Heart left ventricle (tissue), 16 donors: ENCODE data around the gene RCE1. TPM values are rescaled to one million over a fixed set of nuclear protein-coding genes. Genes with fewer than 3 reads are reported as not detected.

Source experiments
- ATAC-seq, 4 donors: fragments of 200-7000 bp; cut with Tn5 transposase; one replicate each; pipeline ENCODE4 v1.9.1; 2020 to 2022; ENCODE audit warnings: moderate library complexity in 4 of 4, mild to moderate bottlenecking in 3 of 4, moderate number of reproducible peaks in 1 of 4
- DNase-seq, 5 donors: peaks; one replicate each; pipeline ENCODE4 v3.0.0-alpha.2; 2020
- H3K27ac ChIP-seq, 12 donors: fragments of 200-600 bp; sonication (generic) in 4 of 12; one replicate each; pipeline versions ENCODE4 v1.5.0 to v1.8.0; 2016 to 2022; ENCODE audit warnings: mild to moderate bottlenecking in 2 of 12
- H3K27me3 ChIP-seq, 9 donors: fragments of 200-600 bp; sonication (generic) in 2 of 9; one replicate each; pipeline versions ENCODE4 v1.5.1 to v1.8.0; 2016 to 2022; ENCODE audit warnings: mild to moderate bottlenecking in 3 of 9
- H3K36me3 ChIP-seq, 9 donors: fragments of 200-600 bp; sonication (generic) in 2 of 9; one replicate each; pipeline versions ENCODE4 v1.5.0 to v1.8.0; 2018 to 2022; ENCODE audit warnings: mild to moderate bottlenecking in 2 of 9
- H3K4me1 ChIP-seq, 12 donors: fragments of 200-600 bp; sonication (generic) in 4 of 12; one replicate each; pipeline versions ENCODE4 v1.5.0 to v1.8.0; 2016 to 2022; ENCODE audit warnings: mild to moderate bottlenecking in 3 of 12
- H3K4me3 ChIP-seq, 12 donors: fragments of 200-600 bp; sonication (generic) in 4 of 12; one replicate each; pipeline versions ENCODE4 v1.5.0 to v1.8.0; 2017 to 2022; ENCODE audit warnings: mild to moderate bottlenecking in 9 of 12, moderate library complexity in 4 of 12
- H3K9me3 ChIP-seq, 12 donors: fragments of 200-600 bp; sonication (generic) in 4 of 12; one replicate each; pipeline versions ENCODE4 v1.5.0 to v1.8.0; 2016 to 2022; ENCODE audit warnings: mild to moderate bottlenecking in 1 of 12
- POLR2A ChIP-seq, 2 donors: fragments of 450-650 bp; IDR thresholded peaks; one replicate each; pipeline ENCODE4 v1.6.1; 2017; ENCODE audit warnings: antibody characterized with exemption in 2 of 2, mild to moderate bottlenecking in 2 of 2, moderate library complexity in 2 of 2
- WGBS, 4 donors: extraction: QIAGEN DNeasy Blood & Tissue Kit in 2 of 4; methylation state at CpG; one replicate each; pipeline versions ENCODE4 v1.1.5 to v1.1.7; 2013 to 2018; 5-methylcytosine and 5-hydroxymethylcytosine counted together
- intact Hi-C, 10 donors: fragments of 100-400 bp; cut with DNase I; formaldehyde crosslinking; loops; one replicate each; pipeline versions ENCODE4 v1.11.1 to v1.14.2; 2022
- polyA plus RNA-seq, 2 donors: library from polyadenylated mRNA; stranded (reverse); fragments of 200-250 nt; gene quantifications; one replicate each; pipeline ENCODE4 v1.2.3, GENCODE V29; 2013
- total RNA-seq, 9 donors: library from RNA; depleted of rRNA in 2 of 9; stranded (reverse); fragments of >200 nt in 2 of 9; fragmentation: NEBNext Ultra II Directional in 3 of 9; extraction: Animal tissue kit (Norgen Biotek cat#: 25700) in 3 of 9; gene quantifications; one replicate each; pipeline versions ENCODE4 v1.1.0 to v1.2.4, GENCODE V29; 2016 to 2023
- TF ChIP-seq, protein P1 (sequence below), 12 donors: fragments of 200-600 bp; sonication (generic) in 4 of 12; IDR thresholded peaks; one replicate each; pipeline versions ENCODE4 v1.5.0 to v1.8.0; 2018 to 2022; ENCODE audit warnings: antibody characterized with exemption in 12 of 12, mild to moderate bottlenecking in 5 of 12
- donor health status: ischemic (EF 13 %, LVEDD 7.1; RV severe dilation, severe dysfunction).
- donor health status: healthy with polysubstance abuse.
- donor health status: DM: no; HTN: yes; CAD: no.
- donor health status: DM: no; HTN: no; CAD: no.
- donor health status: ischemic (EF 25% LVEDD 6.9; RV normal size, moderate dysfunction).
- donor health status: ischemic (EF 25% LVEDD 5.7; RV mildly dilated, moderate dysfunction).
- donor health status: healthy.
- donor health status: DM: yes; HTN: yes; CAD: no.
- donor health status: ischemic (EF 35%, LVEDD 5.7; RV mildly dilated, moderate dysfunction).
- donor health status: nonischemic (EF 11% LVEDD 7.7; RV severe dilation, severe dysfunction).
- donor health status: DM: yes; HTN: yes; CAD: no.
- donor health status: PGD.
- donor health status: ischemic (EF 29% LVEDD 5.4; RV normal size, mild dysfunction).
- donor health status: nonischemic (EF 23%, LVEDD 6.1; RV moderate dilation, normal function).

The RCE1 gene
- total and polyA plus RNA-seq, 11 donors = 2.1 to 9.5 (median 5.0) TPM

DNA sequence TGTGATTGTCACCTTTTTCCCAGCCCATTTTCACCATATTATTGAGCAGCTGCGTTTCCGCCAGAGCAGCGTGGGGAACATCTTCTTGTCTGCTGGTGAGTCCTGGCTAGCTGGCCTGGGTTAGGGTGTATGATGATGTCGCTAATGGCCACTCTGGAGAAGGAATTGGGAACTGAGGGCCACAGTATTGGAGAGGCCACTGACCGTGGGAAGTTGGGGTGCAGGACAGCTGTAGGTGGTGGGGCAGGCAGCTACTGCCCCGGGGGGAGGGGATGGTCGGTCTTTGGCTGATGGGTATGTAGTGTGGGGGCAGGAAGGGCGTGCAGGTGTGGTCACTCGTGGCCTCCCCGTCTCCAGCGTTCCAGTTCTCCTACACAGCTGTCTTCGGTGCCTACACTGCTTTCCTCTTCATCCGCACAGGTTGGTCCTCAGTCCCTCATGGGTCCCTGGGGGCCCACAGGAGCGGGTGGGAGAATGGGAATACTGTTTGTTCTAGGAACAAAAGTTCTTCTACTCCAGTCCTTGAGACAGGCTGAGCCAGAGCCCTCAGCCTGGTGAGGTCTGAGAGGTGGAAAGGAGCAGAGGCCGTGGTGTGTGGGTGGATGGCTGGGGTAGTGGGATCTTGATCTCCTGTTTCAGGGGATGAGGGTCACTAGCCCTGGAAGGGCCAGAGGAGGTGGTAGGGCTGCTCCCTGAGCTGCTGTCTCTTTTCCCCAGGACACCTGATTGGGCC lies 2.1 kb downstream of the RCE1 start:
- DNase-seq (peak in 1 of 5 donors; percentile 21), ATAC-seq (no peak)
- TF ChIP-seq, protein P1, sequence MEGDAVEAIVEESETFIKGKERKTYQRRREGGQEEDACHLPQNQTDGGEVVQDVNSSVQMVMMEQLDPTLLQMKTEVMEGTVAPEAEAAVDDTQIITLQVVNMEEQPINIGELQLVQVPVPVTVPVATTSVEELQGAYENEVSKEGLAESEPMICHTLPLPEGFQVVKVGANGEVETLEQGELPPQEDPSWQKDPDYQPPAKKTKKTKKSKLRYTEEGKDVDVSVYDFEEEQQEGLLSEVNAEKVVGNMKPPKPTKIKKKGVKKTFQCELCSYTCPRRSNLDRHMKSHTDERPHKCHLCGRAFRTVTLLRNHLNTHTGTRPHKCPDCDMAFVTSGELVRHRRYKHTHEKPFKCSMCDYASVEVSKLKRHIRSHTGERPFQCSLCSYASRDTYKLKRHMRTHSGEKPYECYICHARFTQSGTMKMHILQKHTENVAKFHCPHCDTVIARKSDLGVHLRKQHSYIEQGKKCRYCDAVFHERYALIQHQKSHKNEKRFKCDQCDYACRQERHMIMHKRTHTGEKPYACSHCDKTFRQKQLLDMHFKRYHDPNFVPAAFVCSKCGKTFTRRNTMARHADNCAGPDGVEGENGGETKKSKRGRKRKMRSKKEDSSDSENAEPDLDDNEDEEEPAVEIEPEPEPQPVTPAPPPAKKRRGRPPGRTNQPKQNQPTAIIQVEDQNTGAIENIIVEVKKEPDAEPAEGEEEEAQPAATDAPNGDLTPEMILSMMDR (IDR thresholded peaks at IDR 0.05) = no peak
- no peak for TF ChIP-seq POLR2A (IDR thresholded peaks at IDR 0.05)
- H3K4me1 ChIP-seq = peaks cover 7 to 35% (median 24%) of the 10 kb centered on the region in 12 donors
- peaks cover 0 to 44% (median 33%) of the 10 kb centered on the region in 9 donors for H3K36me3 ChIP-seq
- WGBS, 4 donors = 88 to 92% (median 88%) methylated on average over 15 of the region's 15 CpGs
- no peaks in the 10 kb centered on the region for H3K9me3 ChIP-seq
- intact Hi-C loops = loop anchor here in 1 of 10 donors (10.0 kb wide), 1 partner anchor 251 kb away; the partner anchor contains the start of genes CCDC87 and CCS
- H3K27ac ChIP-seq = no peak overlapping the region
- H3K27me3 ChIP-seq = no peaks in the 10 kb centered on the region
- H3K4me3 ChIP-seq = no peak overlapping the region

DNA sequence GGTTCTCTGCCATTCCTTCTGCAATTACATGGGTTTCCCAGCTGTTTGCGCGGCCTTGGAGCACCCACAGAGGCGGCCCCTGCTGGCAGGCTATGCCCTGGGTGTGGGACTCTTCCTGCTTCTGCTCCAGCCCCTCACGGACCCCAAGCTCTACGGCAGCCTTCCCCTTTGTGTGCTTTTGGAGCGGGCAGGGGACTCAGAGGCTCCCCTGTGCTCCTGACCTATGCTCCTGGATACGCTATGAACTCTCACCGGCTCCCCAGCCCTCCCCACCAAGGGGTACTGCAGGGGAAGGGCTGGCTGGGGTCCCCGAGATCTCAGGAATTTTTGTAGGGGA lies 2.6 kb downstream of the RCE1 start:
- Histone ChIP-seq H3K36me3 (peaks cover 0 to 44% (median 33%) of the 10 kb centered on the region in 9 donors), H3K27me3 (no peaks in the 10 kb centered on the region), H3K9me3 (no peaks in the 10 kb centered on the region), H3K27ac (no peak overlapping the region), H3K4me3 (no peak overlapping the region), H3K4me1 (peaks cover 7 to 31% (median 24%) of the 10 kb centered on the region in 12 donors)
- WGBS, 4 donors = 83 to 90% (median 87%) methylated on average over 8 to 9 of the region's 9 CpGs
- DNase-seq = no peak
- no peak for ATAC-seq
- TF ChIP-seq, protein P1 (IDR thresholded peaks at IDR 0.05) = no peak
- no peak for TF ChIP-seq POLR2A (IDR thresholded peaks at IDR 0.05)
- intact Hi-C loops = loop anchor here in 1 of 10 donors (10.0 kb wide), 1 partner anchor 251 kb away; the partner anchor contains the start of genes CCDC87 and CCS

DNA sequence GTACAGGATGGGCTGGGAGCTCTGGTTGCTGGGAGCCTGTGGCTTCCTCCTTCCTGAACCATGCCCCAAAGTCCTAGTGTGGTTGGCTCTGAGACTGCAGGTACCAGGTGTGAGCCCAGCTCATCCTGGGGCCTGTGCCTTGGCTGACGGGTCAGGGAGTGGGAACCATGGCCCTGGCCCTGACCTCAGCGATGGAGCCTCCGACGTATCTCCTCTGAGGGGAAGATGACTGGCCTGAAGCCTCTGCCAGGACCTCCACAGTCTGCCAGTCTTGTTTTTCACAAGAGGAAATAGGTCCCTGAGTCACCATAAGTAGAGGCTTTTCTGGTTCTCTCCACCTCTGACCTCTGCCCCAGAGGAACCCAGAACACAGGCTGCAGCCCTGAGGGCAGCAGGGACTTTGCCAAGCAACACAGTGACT lies 3.4 kb downstream of the RCE1 start:
- intact Hi-C loops = loop anchor here in 1 of 10 donors (10.0 kb wide), 1 partner anchor 252 kb away; the partner anchor contains the start of genes CCDC87 and CCS
- WGBS, 4 donors = 80 to 94% (median 92%) methylated on average over 3 to 4 of the region's 4 CpGs; no CpG with 5 or more reads in 1 of the 4 donors
- no peaks in the 10 kb centered on the region for H3K27me3 ChIP-seq
- peaks cover 0 to 44% (median 33%) of the 10 kb centered on the region in 9 donors for H3K36me3 ChIP-seq
- DNase-seq (peak in 1 of 5 donors; percentile 44), ATAC-seq (no peak)
- H3K9me3 ChIP-seq = no peaks in the 10 kb centered on the region
- H3K27ac ChIP-seq = no peak overlapping the region
- H3K4me3 ChIP-seq = no peak overlapping the region
- no peak for TF ChIP-seq POLR2A (IDR thresholded peaks at IDR 0.05)
- TF ChIP-seq, protein P1 (IDR thresholded peaks at IDR 0.05) = no peak
- peaks cover 7 to 25% (median 20%) of the 10 kb centered on the region in 12 donors for H3K4me1 ChIP-seq

DNA sequence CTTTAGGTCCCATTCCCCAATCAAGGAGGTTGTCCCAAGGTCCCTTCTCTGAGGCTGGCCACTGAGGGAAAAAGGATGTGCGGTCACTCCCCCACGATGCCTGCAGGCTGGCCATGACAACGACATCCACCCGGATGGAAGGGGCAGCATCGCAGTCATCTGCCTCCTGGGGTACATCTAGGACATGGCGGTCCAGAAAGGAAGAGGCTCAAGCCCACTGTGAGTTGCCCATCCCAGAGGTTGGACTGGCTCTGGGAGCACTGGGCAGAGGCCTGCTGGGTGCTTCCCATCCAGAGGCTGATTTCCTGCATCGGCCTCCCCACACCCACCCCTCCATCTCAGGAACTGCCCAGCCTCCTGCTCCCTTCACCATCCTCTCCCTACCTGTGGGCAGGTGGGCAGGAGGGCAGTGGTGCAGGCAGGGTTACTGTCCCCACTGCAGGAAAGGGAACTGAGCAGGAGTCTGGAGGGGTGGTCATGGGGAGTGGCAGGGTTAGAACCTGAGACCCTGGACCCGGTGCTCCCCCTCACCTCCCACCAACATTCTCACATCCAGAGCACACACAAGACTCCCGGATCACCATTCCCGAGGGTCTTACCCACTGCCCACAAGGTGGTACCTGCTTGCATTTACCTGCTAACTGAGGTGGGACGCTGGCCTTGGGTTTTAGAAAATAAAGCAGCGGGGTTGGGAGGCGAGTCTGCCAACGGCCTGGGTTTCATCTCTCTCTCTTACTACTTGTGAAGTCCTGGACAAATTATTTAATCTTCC lies 4.4 kb downstream of the RCE1 start:
- TF ChIP-seq, protein P1 (IDR thresholded peaks at IDR 0.05) = no peak
- TF ChIP-seq POLR2A (IDR thresholded peaks at IDR 0.05) = no peak
- ATAC-seq (no peak), DNase-seq (peak in 1 of 5 donors; percentile 4)
- Histone ChIP-seq H3K4me3 (no peak overlapping the region), H3K27ac (no peak overlapping the region), H3K27me3 (no peaks in the 10 kb centered on the region), H3K9me3 (no peaks in the 10 kb centered on the region), H3K4me1 (peaks cover 5 to 15% (median 11%) of the 10 kb centered on the region in 12 donors), H3K36me3 (peaks cover 0 to 44% (median 33%) of the 10 kb centered on the region in 9 donors)
- intact Hi-C loops = loop anchor here in 1 of 10 donors (10.0 kb wide), 1 partner anchor 253 kb away; the partner anchor contains the start of genes CCDC87 and CCS
- WGBS, 4 donors = 79 to 91% (median 85%) methylated on average over 14 of the region's 14 CpGs
